Heart right ventricle (tissue), 16 donors: ENCODE measurements around the gene KRTAP2-1. TPM values are rescaled to one million over a fixed set of nuclear protein-coding genes. Genes with fewer than 3 reads are reported as not detected.
"Not testable (repeated sequence)": the region's sequence is repeated elsewhere in the genome, so short reads cannot be mapped to it uniquely, and the experiment has no call there.

Experiments used
- ATAC-seq, 8 donors: fragments of 200-7000 bp; cut with Tn5 transposase; one replicate each; pipeline ENCODE4 v1.9.1; 2020; ENCODE audit warnings: mild to moderate bottlenecking in 8 of 8, moderate library complexity in 8 of 8, moderate number of reproducible peaks in 1 of 8
- DNase-seq, 2 donors: peaks; one replicate each; pipeline ENCODE4 v3.0.0-alpha.2; 2020
- H3K27ac ChIP-seq, 10 donors: fragments of 200-600 bp; sonication (generic) in 2 of 10; one replicate each; pipeline versions ENCODE4 v1.5.0 to v1.8.0; 2020 to 2022; ENCODE audit warnings: mild to moderate bottlenecking in 3 of 10
- H3K27me3 ChIP-seq, 7 donors: fragments of 200-600 bp; one replicate each; pipeline ENCODE4 v1.8.0; 2021 to 2022; ENCODE audit warnings: mild to moderate bottlenecking in 2 of 7
- H3K36me3 ChIP-seq, 9 donors: fragments of 200-600 bp; sonication (generic) in 1 of 9; one replicate each; pipeline versions ENCODE4 v1.5.0 to v1.8.0; 2020 to 2022; ENCODE audit warnings: mild to moderate bottlenecking in 2 of 9
- H3K4me1 ChIP-seq, 9 donors: fragments of 200-600 bp; sonication (generic) in 1 of 9; one replicate each; pipeline versions ENCODE4 v1.5.0 to v1.8.0; 2020 to 2022; ENCODE audit warnings: mild to moderate bottlenecking in 4 of 9
- H3K4me3 ChIP-seq, 10 donors: fragments of 200-600 bp; sonication (generic) in 2 of 10; one replicate each; pipeline versions ENCODE4 v1.5.0 to v1.8.0; 2020 to 2022; ENCODE audit warnings: mild to moderate bottlenecking in 7 of 10, moderate library complexity in 2 of 10
- H3K9me3 ChIP-seq, 11 donors: fragments of 200-600 bp in 10 of 11; sonication (generic) in 2 of 11; one replicate each; pipeline versions ENCODE4 v1.5.0 to v1.8.0; 2013 to 2022; ENCODE audit warnings: mild to moderate bottlenecking in 2 of 11, control low read depth in 1 of 11, moderate library complexity in 1 of 11
- CTCF ChIP-seq, 9 donors: fragments of 200-600 bp; sonication (generic) in 2 of 9; IDR thresholded peaks; one replicate each; pipeline versions ENCODE4 v1.5.0 to v1.8.0; 2021 to 2022; ENCODE audit warnings: antibody characterized with exemption in 9 of 9, mild to moderate bottlenecking in 5 of 9, moderate library complexity in 1 of 9
- WGBS, 2 donors: extraction: QIAGEN DNeasy Blood & Tissue Kit; methylation state at CpG; one replicate each; pipeline ENCODE4 v1.1.7; 2013; ENCODE audit warnings: inconsistent platforms in 1 of 2; 5-methylcytosine and 5-hydroxymethylcytosine counted together
- intact Hi-C, 10 donors: fragments of 100-400 bp; cut with DNase I; formaldehyde crosslinking; loops; one replicate each; pipeline versions ENCODE4 v1.11.1 to v1.14.2; 2022
- polyA plus RNA-seq, 2 donors: library from polyadenylated mRNA; stranded (reverse); fragments of 200-250 nt; gene quantifications; one replicate each; pipeline ENCODE4 v1.2.3, GENCODE V29; 2013
- total RNA-seq, 10 donors: library from RNA; stranded (reverse); fragmentation: NEBNext Ultra II Directional in 3 of 10; extraction: Animal tissue kit (Norgen Biotek cat#: 25700) in 3 of 10; gene quantifications; one replicate each; pipeline versions ENCODE4 v1.2.1 to v1.2.4, GENCODE V29; 2021 to 2023
- donor health status: Arrhythmogenic right ventricular cardiomyopathy.
- donor health status: ischemic (EF 13 %, LVEDD 7.1; RV severe dilation, severe dysfunction).
- donor health status: healthy with polysubstance abuse.
- donor health status: DM: no; HTN: yes; CAD: no.
- donor health status: DM: no; HTN: no; CAD: no.
- donor health status: ischemic (EF 25% LVEDD 6.9; RV normal size, moderate dysfunction).
- donor health status: ischemic (EF 25% LVEDD 5.7; RV mildly dilated, moderate dysfunction).
- donor health status: healthy.
- donor health status: DM: yes; HTN: yes; CAD: no.
- donor health status: Ischemic cardiomyopathy.
- donor health status: ischemic (EF 35%, LVEDD 5.7; RV mildly dilated, moderate dysfunction).
- donor health status: nonischemic (EF 11% LVEDD 7.7; RV severe dilation, severe dysfunction).
- donor health status: DM: yes; HTN: yes; CAD: no.
- donor health status: PGD.
- donor health status: ischemic (EF 29% LVEDD 5.4; RV normal size, mild dysfunction).
- donor health status: nonischemic (EF 23%, LVEDD 6.1; RV moderate dilation, normal function).

KRTAP2-1 gene
- total and polyA plus RNA-seq, 12 donors = not detected

DNA sequence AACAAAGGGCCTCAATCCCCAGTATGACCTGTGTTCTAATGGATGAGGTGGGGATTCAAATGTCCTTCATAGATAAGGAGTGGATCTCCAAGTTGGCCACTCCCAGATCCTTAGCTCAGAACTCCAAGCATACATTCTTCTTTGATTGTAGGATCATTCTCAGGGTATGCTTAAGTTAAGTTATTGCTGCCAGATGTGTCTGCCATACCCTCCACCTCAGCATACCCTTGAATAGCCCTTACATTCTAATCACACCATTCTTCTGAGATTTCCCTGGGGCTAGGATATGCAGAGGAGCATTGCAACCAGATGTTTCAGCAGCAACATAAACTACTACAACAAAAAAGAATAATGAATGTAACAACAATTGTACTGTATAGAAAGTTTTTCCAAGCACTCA is 20.2 kb upstream of the KRTAP2-1 start:
- intact Hi-C loops = loop anchor here in 1 of 10 donors (5.0 kb wide), 1 partner anchor 50 kb away; the partner anchor contains the start of gene KRTAP4-11
- ATAC-seq = no peak
- no peak for TF ChIP-seq CTCF (IDR thresholded peaks at IDR 0.05)

DNA sequence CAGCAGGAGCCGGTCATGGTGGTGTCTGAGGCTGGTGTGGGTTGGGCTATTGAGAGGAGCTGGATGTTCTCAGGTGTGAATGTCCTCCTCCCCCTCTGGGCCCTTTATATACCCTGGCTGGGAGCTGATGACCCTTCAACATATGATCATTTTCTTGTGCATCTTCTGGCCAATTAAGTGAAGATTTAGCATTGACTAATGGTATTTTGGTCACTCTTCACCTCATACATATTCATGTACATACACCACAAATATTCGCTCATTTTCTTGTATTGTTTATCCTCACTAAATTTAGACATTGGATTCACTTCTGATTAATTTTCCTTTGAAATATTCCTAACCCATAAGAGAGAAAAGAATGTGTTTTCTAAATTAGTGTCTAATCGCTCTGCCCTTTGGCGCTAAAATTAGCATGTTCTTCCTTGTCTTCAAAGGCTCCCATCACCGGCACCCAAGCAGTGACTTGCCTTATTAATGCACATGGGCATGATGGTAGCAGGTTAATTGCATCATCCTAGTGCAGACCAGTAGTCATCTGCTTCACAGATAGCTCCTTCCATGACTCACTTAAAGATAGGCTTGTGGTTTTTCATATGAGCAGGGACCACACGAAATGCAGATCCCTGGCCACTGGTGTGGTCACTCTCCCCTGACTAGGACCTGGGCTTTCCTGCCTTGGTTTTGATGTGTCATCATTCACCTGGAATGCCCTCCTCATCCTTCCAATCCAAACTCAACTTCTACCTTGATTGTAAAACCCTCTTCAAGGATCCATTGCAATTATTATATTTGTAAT is 18.9 kb upstream of the KRTAP2-1 start, which contains the start of gene KRTAP2-4:
KRTAP2-4 (minus strand) TSS at position 51 of the 796 bp plus-strand sequence; CDS start at position 17, 34 bp downstream.
- intact Hi-C loops = loop anchor here in 1 of 10 donors (5.0 kb wide), 1 partner anchor 51 kb away; the partner anchor contains the start of gene KRTAP4-11
- Histone ChIP-seq H3K9me3 (no peaks in the 10 kb centered on the region), H3K4me3 (no peak within 1 kb of the TSS), H3K27ac (no peak within 1 kb of the TSS), H3K36me3 (no peaks in the 10 kb centered on the region), H3K4me1 (no peaks in the 10 kb centered on the region), H3K27me3 (peaks cover 0 to 41% (median 22%) of the 10 kb centered on the region in 7 donors)
- DNase-seq = no peak
- 82 to 87% methylated on average over 6 of the region's 6 CpGs for WGBS, 2 donors
- no peak for TF ChIP-seq CTCF (IDR thresholded peaks at IDR 0.05)
- no peak for ATAC-seq

More for the DNA sequence above, 20.2 kb upstream of the KRTAP2-1 start:
- no peak overlapping the region for H3K4me3 ChIP-seq
- H3K9me3 ChIP-seq = no peaks in the 10 kb centered on the region
- no peak for DNase-seq
- H3K27me3 ChIP-seq = peaks cover 0 to 35% (median 18%) of the 10 kb centered on the region in 7 donors
- H3K4me1 ChIP-seq = no peaks in the 10 kb centered on the region
- no peak overlapping the region for H3K27ac ChIP-seq
- no peaks in the 10 kb centered on the region for H3K36me3 ChIP-seq

GRCh38 chr17:41065016-41065689 is 18.0 kb upstream of the KRTAP2-1 start:
- peaks cover 0 to 48% (median 28%) of the 10 kb centered on the region in 7 donors for H3K27me3 ChIP-seq
- 67 to 78% methylated on average over 7 of the region's 16 CpGs for WGBS, 2 donors
- intact Hi-C loops = loop anchor here in 1 of 10 donors (5.0 kb wide), 1 partner anchor 52 kb away; the partner anchor contains the start of gene KRTAP4-11
- not testable (repeated sequence) for H3K9me3 ChIP-seq, H3K4me3 ChIP-seq, H3K36me3 ChIP-seq, DNase-seq, ATAC-seq, H3K27ac ChIP-seq, H3K4me1 ChIP-seq

DNA sequence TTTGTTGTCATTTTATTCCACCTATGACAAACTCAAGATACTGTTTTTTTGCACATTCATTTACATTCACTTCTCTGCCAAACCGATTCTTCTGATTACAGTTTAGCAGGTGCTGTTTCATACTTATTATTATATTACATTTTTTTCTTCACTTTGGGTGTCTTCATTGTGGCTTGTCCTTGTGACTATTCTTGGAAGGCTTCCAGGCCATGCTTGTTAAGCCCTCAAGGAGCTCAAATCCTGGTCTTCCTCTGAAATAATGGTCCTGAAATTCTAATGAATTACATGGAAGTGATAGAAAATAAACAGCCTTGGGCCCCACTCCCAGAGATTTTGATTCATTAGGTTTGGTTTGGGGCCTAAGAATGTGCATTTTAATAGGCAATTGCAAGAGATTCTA is 17.2 kb upstream of the KRTAP2-1 start:
- no peak for TF ChIP-seq CTCF (IDR thresholded peaks at IDR 0.05)
- Histone ChIP-seq H3K36me3 (no peaks in the 10 kb centered on the region), H3K4me1 (no peaks in the 10 kb centered on the region), H3K27ac (no peak overlapping the region), H3K4me3 (no peak overlapping the region), H3K27me3 (peaks cover 0 to 53% (median 35%) of the 10 kb centered on the region in 7 donors), H3K9me3 (no peaks in the 10 kb centered on the region)
- 84 to 87% methylated on average over 1 of the region's 1 CpG for WGBS, 2 donors
- intact Hi-C loops = no loop called here
- DNase-seq = no peak
- ATAC-seq = no peak
